ENCODE data around the gene SLC38A1. TPM values are rescaled to one million over a fixed set of nuclear protein-coding genes. Genes with fewer than 3 reads are reported as not detected.

Gene SLC38A1
- total and polyA plus RNA-seq, 10 donors: 26.9 to 142 (median 92.6) TPM

- peaks cover 5 to 62% (median 19%) of the 10 kb centered on the region in 6 donors for H3K4me1 ChIP-seq
- H3K36me3 ChIP-seq: peaks cover 0 to 70% (median 0%) of the 10 kb centered on the region in 6 donors
- peak overlapping the region in 1 of 8 donors; percentile 9 for H3K4me3 ChIP-seq
- peaks cover 0 to 6% (median 0%) of the 10 kb centered on the region in 7 donors for H3K27me3 ChIP-seq (replicated peaks in 1 of 7)
- intact Hi-C loops (cut with DNase I; ENCODE audit: low total_unique reads): no loop called here
- WGBS, 5 donors: 66 to 79% (median 77%) methylated on average over 15 of the region's 15 CpGs
- H3K9me3 ChIP-seq: peaks cover 0 to 31% (median 19%) of the 10 kb centered on the region in 8 donors
- TF ChIP-seq POLR2A (IDR thresholded peaks at IDR 0.05) (no peak), POLR2AphosphoS5 (IDR thresholded peaks at IDR 0.05) (peak in 1 of 3 donors; percentile 34)
- TF ChIP-seq, protein P1, sequence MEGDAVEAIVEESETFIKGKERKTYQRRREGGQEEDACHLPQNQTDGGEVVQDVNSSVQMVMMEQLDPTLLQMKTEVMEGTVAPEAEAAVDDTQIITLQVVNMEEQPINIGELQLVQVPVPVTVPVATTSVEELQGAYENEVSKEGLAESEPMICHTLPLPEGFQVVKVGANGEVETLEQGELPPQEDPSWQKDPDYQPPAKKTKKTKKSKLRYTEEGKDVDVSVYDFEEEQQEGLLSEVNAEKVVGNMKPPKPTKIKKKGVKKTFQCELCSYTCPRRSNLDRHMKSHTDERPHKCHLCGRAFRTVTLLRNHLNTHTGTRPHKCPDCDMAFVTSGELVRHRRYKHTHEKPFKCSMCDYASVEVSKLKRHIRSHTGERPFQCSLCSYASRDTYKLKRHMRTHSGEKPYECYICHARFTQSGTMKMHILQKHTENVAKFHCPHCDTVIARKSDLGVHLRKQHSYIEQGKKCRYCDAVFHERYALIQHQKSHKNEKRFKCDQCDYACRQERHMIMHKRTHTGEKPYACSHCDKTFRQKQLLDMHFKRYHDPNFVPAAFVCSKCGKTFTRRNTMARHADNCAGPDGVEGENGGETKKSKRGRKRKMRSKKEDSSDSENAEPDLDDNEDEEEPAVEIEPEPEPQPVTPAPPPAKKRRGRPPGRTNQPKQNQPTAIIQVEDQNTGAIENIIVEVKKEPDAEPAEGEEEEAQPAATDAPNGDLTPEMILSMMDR (IDR thresholded peaks at IDR 0.05 in 8 of 11, conservative IDR thresholded peaks at IDR 0.05 in 3 of 11): no peak
- DNase-seq: no peak
- peak overlapping the region in 1 of 8 donors; percentile 26 for H3K27ac ChIP-seq
Observed at GRCh38 chr12:46246021-46246700, 22.7 kb downstream of the SLC38A1 start.

DNA sequence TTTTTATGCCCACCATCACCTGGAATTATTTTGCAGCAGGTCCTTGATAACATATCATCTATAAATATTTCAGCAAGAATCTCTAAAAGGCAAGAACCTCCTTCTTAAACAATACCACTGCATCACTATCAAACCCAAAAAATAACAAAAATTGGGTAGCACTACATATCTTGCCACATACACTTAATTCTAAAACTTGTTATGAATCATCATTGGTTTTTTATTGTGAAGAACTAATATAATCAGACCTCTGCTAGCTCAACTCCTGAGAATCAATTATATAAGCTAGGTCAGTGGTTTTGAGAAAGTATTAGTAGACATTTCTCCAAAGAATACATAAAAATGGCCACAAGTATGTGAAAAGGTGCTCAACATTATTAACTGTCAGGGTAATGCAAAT, 23.8 kb downstream of the SLC38A1 start:
- Histone ChIP-seq H3K36me3 (peaks cover 0 to 75% (median 2%) of the 10 kb centered on the region in 6 donors), H3K4me3 (no peak overlapping the region), H3K9me3 (peaks cover 0 to 21% (median 16%) of the 10 kb centered on the region in 8 donors), H3K27me3 (replicated peaks in 1 of 7) (peaks cover 0 to 6% (median 0%) of the 10 kb centered on the region in 7 donors), H3K27ac (no peak overlapping the region), H3K4me1 (peaks cover 5 to 68% (median 18%) of the 10 kb centered on the region in 6 donors)
- DNase-seq: no peak
- TF ChIP-seq, protein P1 (IDR thresholded peaks at IDR 0.05 in 8 of 11, conservative IDR thresholded peaks at IDR 0.05 in 3 of 11): no peak
- TF ChIP-seq POLR2AphosphoS5 (IDR thresholded peaks at IDR 0.05) (no peak), POLR2A (IDR thresholded peaks at IDR 0.05) (no peak)
- intact Hi-C loops (cut with DNase I; ENCODE audit: low total_unique reads): no loop called here

- Histone ChIP-seq H3K4me3 (no peak overlapping the region), H3K4me1 (peaks cover 5 to 70% (median 17%) of the 10 kb centered on the region in 6 donors), H3K9me3 (peaks cover 0 to 20% (median 15%) of the 10 kb centered on the region in 8 donors), H3K27me3 (replicated peaks in 1 of 7) (peaks cover 0 to 6% (median 0%) of the 10 kb centered on the region in 7 donors), H3K27ac (no peak overlapping the region), H3K36me3 (peaks cover 0 to 77% (median 5%) of the 10 kb centered on the region in 6 donors)
- WGBS, 5 donors: 92 to 95% (median 93%) methylated on average over 1 of the region's 1 CpG
- intact Hi-C loops (cut with DNase I; ENCODE audit: low total_unique reads): no loop called here
- no peak for DNase-seq
- TF ChIP-seq, protein P1 (IDR thresholded peaks at IDR 0.05 in 8 of 11, conservative IDR thresholded peaks at IDR 0.05 in 3 of 11): no peak
- TF ChIP-seq POLR2A (IDR thresholded peaks at IDR 0.05): no peak
- TF ChIP-seq POLR2AphosphoS5 (IDR thresholded peaks at IDR 0.05): peak in 1 of 3 donors; percentile 13
Observed at GRCh38 chr12:46244273-46244915, 24.4 kb downstream of the SLC38A1 start.

DNA sequence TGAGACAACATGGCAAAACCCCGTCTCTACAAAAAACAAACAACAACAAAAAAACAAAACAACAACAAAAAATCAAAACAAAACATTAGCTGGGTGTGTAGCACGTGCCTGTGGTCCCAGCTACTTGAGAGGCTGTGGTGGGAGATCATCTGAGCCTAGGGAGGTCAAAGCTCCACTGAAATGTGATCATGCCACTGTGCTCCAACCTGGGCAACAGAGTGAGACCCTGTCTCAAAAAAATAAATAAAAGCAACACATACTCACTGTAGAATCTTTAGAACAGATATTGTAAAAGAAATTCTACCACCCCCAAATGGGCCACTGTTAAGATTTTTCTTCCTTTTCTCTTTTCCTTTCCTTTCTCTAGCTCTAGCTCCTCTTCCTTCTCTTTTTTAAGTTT, 26.3 kb downstream of the SLC38A1 start:
- WGBS, 5 donors: 85 to 95% (median 89%) methylated on average over 2 of the region's 2 CpGs
- TF ChIP-seq POLR2AphosphoS5 (IDR thresholded peaks at IDR 0.05) (no peak), POLR2A (IDR thresholded peaks at IDR 0.05) (no peak)
- TF ChIP-seq, protein P1 (IDR thresholded peaks at IDR 0.05 in 8 of 11, conservative IDR thresholded peaks at IDR 0.05 in 3 of 11): no peak

More for the DNA sequence above, 26.3 kb downstream of the SLC38A1 start:
- DNase-seq: no peak
- Histone ChIP-seq H3K27ac (no peak overlapping the region), H3K4me1 (peaks cover 11 to 87% (median 25%) of the 10 kb centered on the region in 6 donors), H3K9me3 (peaks cover 0 to 7% (median 4%) of the 10 kb centered on the region in 8 donors), H3K27me3 (replicated peaks in 1 of 7) (peaks cover 0 to 6% (median 0%) of the 10 kb centered on the region in 7 donors), H3K4me3 (no peak overlapping the region), H3K36me3 (peaks cover 0 to 85% (median 7%) of the 10 kb centered on the region in 6 donors)
- intact Hi-C loops (cut with DNase I; ENCODE audit: low total_unique reads): no loop called here
